ENCODE results near the gene B3GALT5. TPM values are rescaled to one million over a fixed set of nuclear protein-coding genes. Genes with fewer than 3 reads are reported as not detected.

Gene B3GALT5
- total and polyA plus RNA-seq, 7 donors = 0.36 to 33.7 (median 1.4) TPM

DNA sequence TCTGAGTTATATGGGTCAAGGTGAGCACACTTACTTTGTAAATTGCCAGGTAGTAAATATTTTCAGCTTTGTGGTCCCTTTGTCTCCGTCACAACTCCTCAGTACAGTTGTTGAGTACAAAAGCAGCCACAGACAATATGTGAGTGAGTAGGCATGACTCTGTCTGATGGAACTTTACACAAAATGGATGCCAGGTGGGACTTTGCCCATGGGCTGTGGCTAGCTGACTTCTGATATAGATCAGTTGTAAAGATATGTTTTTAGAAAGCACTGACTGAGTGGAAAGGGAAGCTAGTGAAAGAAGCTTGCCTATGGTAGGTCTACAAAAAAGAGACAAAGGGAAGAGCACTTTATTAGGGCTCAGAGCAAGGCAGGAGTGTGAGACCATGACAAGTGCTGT lies 109.1 kb downstream of the B3GALT5 start:
- Histone ChIP-seq H3K36me3 (no peaks in the 10 kb centered on the region), H3K4me1 (no peaks in the 10 kb centered on the region), H3K27me3 (no peaks in the 10 kb centered on the region), H3K27ac (no peak overlapping the region), H3K4me3 (no peak overlapping the region), H3K9me3 (no peaks in the 10 kb centered on the region)
- no peak for TF ChIP-seq POLR2A (IDR thresholded peaks at IDR 0.05)
- TF ChIP-seq, protein P1, sequence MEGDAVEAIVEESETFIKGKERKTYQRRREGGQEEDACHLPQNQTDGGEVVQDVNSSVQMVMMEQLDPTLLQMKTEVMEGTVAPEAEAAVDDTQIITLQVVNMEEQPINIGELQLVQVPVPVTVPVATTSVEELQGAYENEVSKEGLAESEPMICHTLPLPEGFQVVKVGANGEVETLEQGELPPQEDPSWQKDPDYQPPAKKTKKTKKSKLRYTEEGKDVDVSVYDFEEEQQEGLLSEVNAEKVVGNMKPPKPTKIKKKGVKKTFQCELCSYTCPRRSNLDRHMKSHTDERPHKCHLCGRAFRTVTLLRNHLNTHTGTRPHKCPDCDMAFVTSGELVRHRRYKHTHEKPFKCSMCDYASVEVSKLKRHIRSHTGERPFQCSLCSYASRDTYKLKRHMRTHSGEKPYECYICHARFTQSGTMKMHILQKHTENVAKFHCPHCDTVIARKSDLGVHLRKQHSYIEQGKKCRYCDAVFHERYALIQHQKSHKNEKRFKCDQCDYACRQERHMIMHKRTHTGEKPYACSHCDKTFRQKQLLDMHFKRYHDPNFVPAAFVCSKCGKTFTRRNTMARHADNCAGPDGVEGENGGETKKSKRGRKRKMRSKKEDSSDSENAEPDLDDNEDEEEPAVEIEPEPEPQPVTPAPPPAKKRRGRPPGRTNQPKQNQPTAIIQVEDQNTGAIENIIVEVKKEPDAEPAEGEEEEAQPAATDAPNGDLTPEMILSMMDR (IDR thresholded peaks at IDR 0.05) = no peak
- 43 to 78% methylated on average over 1 of the region's 1 CpG for WGBS, 2 donors
- no peak for DNase-seq
- intact Hi-C loops (cut with DNase I) = no loop called here

Other genes with a start within 250 kb of the B3GALT5 start
- 1 to 10 TPM in 3 of 4 donors, under 1 TPM in 1; 0.82 to 5.5 (median 2.1) TPM for gene LCA5L, start 167.2 kb upstream of the B3GALT5 start, total RNA-seq
- under 1 TPM; 0.60 to 0.79 (median 0.69) TPM for gene LCA5L, start 167.2 kb upstream of the B3GALT5 start, polyA plus RNA-seq
- 10 to 100 TPM in 3 of 4 donors, 1 to 10 TPM in 1; 6.4 to 32.7 (median 23.5) TPM for gene SH3BGR, start 161.0 kb upstream of the B3GALT5 start, total RNA-seq
- 1 to 10 TPM; 3.6 to 6.0 (median 5.5) TPM for gene SH3BGR, start 161.0 kb upstream of the B3GALT5 start, polyA plus RNA-seq
- under 1 TPM in 2 of 4 donors, not detected in 2; 0.27 to 0.36 TPM for gene IGSF5, start 132.2 kb downstream of the B3GALT5 start, total RNA-seq
- gene IGSF5, start 132.2 kb downstream of the B3GALT5 start, polyA plus RNA-seq = under 1 TPM in 1 of 3 donors, not detected in 2; 0.09 TPM